Stimulated activated CD4-positive, alpha-beta T cell treated with anti-CD3 and anti-CD28 coated beads, Interleukin-4, amount 100 ng/mL, for 48 hours (primary cell): ENCODE data around the gene HK1.
"Not testable (repeated sequence)": the region's sequence is repeated elsewhere in the genome, so short reads cannot be mapped to it uniquely, and the experiment has no call there.

Source experiments
- DNase-seq, 2 donors: peaks; one replicate each; pipeline ENCODE4 v3.0.0-alpha.2; 2020; ENCODE audit warnings: low read depth in 2 of 2

The HK1 gene

DNA sequence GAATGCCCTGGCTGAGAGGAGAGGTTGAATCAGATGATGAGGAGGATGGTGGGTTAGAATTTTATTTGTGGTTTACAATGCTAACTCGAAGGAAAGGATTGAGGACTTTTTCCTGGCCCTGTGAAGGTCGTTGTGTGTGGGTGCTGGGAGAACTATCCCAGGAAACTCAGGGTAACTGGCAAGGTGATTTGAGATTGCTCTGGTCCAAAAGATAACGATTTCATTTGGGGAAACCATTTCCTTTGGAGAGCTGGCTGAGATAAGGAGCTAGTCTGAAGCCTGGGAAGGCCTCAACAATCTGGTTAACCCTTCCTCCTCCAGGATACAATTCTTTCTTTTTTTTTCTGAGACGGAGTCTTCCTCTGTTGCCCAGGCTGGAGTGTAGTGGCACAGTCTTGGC, 33.0 kb downstream of the HK1 start:
- DNase-seq, result no peak

DNA sequence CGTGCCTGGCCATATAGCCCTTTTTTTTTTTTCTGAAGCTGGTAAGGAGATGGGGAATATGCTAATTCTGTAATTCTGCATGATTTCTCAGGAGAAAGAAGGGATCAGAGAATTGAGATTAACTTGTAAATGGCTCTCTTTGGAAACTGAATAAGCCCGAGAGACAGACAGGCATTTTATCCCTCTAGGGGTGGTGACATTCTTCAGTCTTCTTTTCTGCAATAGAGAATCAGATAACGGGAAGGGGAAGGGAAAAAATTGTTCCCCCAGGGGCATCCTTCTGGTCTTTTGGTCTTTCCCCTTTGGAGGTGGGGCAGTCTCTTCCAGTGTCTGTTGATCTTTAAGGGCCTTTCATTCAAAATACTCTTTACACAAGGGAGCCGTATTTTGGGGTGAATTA, 34.2 kb downstream of the HK1 start:
- DNase-seq, result no peak

DNA sequence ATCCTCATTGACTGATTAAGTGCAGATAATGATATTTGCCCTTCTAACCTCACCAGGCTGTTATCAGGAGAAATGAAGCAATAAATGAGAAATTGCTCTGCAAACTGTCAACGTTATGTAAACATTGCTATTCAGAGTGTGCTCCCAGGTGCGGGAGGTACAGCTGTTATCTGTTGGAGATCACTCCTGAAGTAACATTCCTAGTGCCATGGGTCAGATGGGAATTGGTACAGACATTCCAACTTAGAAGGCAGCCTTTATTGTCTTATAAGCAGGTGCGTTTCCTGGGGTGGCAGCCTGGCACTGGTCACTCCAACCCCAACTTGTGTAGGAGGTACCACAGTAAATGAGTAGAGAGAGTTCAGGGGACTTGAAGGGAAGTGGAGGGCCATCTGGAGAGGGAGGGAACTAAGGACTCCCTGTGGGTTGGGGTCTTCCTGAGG, 36.8 kb downstream of the HK1 start:
- DNase-seq, result no peak

DNA sequence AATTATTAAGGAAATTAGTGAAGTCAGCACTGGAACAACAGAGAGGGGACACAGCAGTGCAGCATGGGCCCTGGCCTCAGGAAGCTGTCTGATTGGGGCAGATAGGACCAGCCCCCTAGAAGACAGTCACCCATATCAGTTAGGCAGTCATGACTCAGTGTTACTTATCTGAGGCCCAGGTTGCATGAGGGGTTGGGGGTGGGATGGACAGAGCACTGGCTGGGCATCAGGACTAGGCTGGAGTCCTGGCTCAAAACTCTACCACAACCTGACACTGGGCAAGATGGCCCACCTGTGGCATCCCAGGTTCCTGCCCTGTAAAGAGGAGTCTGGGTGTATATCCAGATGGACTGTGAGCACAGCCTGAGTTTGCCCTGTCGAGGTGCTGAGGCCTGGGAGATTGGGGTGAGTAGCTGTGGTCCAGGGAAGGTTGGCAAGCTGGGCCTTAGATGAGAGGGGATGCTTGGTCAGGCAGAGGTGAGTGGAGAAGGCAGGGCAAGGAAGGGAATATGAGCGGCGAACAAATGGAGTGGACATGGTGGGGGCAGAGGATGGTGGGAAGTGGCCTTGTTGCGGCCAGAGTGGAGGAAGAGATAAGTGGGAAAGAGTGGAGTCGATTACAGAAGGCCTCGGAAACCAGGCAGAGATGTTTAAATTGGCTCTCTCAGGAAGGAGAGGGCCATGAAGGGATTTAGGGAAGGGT, 37.5 kb downstream of the HK1 start:
- DNase-seq, result no peak

DNA sequence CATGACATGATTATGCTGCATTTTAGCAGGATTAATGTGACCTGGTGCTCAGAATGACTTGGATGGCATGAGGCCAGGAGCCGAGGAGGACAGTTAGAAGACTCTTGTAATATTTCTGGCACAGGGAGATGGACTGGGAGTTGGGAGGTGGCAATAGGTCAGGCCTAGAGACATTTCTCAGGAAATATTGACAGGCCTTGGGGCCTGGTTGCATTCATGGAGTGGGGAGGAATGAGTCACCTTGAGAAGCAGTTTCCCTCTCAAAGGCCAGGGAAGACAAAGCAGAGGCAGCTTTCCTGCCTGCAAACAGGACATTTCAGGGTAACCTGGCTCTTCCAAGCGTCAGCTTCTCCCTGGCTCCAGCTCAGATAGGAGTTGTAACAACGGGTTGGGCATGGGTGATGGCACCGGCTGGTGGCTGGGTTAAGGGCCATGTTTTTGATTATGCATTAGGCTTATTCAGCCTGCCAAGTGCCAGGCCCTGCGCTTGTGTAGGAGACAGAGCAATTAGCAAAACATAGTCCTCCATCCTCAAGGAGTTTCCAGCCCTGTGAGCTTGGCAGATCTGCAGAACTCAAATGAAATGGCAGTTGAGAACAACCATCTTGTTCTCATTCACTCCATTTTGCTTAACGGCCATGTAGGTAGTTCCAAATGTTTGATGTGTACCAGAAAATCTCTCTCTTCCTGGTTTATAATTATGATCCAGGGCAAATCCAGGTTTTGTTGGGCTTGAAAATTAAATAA, 38.2 kb downstream of the HK1 start:
- DNase-seq, result no peak

DNA sequence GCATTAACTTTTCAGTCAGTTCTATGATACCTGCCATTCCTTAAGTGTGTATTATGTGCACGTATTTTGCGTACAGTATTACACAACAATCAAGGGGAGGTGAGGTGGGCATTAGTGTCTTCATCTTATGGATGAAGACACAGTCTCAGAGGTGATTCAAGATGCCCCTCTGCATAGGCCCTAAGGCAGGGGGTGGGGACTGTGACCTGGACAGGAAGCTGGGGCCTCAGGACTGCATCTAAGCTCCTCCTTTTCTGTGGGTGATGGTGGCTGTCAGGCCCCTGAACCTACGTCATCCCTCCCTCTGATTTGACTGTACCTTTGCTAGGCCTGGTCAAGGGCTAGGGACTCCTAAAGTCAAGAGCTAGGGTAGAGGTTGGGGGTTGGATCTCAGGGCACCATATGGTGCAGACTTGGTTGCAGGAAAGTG, 38.9 kb downstream of the HK1 start:
- DNase-seq, result no peak

DNA sequence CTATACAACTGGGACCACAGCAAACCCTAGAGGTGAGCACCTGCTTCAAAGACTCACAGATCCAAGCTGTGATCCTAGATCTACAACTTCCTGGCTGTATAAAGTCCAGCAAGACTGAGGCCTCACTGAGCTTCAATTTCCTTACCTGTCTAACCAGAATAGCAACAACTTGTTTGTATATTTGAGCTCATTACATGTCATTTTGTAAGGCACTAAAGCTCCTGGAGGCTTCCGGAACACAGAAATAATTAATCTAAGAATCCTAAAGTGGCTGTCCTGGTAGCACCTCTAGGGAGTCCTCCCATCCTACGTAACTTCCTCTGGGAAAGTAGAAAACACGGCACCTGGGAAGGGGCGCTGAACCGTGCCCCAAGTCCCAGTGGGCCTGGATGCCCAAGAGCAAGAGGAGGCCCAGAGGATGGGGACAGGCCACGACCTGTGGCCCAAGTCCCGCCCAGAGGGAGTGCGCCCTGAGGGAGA, 39.4 kb downstream of the HK1 start:
- DNase-seq, result no peak

DNA sequence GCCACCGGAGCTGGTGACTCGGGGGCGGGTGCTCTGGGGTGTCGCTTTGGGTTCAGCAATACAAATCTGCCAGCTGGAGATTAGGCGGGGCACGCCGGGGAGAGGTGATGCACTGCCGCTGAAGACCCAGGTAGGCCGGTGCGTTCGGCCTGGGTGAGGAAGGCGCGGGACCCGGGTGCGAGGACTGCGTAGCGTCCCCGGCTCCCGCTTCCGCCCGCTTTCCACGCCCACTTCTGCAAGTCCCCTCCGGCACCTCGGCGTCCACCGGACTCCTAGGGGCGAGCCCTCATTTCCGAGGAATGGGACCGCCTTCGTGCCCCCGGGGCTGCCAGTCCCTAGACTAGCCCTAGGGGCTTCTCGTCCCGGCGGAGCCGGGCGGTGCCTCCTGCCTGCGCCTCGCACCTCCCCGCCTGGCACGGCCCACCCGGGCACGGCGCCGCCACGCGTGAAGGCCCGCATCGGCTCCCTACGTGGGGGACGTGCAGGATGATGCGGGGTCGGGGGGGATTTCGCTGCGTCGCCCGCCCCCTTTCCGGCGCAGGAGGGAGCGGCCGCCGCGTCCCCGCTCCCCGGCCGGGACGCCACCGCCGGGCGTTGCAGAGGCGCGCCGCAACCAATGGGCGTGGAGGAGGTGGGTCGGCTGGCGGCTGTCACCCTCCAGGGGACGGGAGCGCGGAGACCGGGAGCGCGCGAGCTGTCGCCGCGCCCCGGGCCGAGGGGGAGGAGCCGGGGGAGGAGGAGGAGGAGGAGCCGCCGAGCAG, 40.0 kb downstream of the HK1 start:
- peak; percentile 84 to 92 for DNase-seq

DNA sequence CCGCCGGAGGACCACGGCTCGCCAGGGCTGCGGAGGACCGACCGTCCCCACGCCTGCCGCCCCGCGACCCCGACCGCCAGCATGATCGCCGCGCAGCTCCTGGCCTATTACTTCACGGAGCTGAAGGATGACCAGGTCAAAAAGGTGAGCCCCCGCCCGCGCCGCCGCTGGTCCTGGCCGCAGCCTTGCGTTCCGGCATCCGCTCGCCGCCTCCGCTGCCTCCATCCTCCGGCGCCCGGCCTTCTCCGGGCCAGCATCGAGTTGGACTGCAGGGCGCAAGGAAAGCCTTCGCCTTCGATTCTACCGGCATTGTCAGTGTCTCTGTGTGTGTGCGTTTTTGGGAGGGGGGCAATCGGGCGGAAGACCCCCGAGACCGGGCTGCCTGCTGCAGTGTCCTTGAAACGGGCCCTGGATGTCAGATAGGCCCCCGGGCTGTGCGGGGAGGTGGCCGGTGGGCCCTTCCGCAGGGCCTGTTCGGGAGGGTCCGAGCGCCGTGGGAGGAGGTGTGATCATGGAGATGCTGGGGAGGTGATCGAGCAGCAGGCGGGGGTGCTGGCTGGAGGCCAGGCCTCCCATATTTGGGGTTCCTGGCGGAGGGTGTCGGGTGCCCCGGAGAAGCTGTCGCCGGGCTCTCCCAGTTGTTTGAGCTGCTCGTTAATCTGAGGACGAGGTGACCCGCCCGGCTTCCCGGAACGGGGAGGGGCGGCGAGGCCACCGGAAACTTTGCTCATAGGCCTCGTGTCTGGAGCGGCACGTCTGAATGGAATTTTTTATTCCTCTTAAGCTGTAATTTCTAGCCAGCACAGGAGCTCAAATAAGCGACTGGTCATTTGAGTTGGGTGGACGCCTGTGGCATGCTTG, 40.8 kb downstream of the HK1 start:
- DNase-seq, result peak; percentile 64 to 79

DNA sequence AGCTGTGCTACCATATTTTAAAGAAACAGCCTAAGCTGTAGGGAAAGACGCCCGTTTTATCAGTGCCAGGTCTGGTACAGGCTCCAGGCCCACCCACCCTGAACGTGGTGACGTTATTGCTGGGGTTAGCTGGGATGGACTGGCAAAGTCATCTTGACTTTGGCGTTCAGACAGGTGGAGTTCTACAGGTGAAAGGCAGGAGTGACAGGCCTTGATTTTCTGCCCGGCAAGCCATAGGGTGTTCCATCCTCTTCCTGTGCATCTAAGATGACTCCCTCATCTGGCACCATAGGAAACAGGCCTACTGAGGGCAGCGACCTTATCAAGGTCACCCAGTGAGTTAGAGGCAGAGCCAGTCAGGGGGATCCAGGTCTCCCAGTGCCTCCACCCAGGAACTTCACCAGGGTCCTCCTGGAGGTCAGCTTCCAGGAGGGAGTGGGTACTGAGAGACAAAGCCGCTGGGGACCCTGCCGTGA, 41.6 kb downstream of the HK1 start:
- no peak for DNase-seq

DNA sequence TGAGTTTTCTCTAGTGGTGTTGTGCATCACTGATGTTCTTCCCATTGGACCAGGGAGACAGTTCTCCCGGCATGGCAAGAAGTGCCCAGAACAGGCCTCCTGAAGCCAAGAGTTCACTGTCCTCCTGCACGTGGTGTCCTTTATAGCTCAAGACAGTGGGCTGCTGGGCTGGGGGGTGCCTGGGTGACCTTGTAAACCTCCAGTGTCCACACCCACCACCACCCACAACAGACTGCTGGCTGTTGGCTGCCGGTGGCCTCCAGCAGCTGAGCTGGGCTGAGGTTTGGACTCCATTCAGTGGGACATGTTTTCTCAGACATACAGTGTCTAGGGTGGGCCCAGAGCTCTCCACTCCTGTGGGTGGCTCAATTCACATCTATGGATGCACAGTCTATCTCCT, 42.2 kb downstream of the HK1 start:
- no peak for DNase-seq

DNA sequence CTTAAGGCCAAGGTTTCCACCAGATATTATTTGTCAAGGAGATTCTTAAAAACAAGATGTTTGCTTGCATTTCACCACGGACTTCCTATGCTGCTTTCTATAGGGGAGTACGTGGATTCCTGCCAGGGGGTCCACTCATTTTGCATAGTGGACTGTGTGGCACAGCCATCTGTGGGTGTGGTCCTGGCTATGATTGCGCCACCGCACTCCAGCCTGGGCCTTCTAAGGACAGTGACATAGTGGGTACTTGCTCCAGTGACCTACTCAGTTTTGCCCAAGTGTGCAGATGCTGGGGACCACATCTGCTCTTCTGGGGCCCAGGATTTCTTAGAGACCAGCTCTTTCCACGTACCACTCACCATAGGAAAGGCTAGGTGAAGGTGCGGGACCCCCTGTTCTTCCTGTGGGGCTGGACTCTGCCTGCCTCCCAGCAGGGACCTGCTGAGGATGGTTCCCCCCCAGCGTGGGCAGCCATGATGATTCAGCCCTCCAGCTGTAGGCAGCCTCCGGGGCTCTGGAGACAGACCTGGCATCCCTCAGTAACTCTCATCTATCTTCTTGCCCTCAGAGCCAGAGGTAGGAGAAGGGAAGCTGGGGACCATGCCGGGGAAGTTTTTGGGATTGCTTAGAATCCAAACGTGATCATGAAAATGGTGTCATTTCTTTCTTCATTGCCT, 42.9 kb downstream of the HK1 start:
- no peak for DNase-seq

DNA sequence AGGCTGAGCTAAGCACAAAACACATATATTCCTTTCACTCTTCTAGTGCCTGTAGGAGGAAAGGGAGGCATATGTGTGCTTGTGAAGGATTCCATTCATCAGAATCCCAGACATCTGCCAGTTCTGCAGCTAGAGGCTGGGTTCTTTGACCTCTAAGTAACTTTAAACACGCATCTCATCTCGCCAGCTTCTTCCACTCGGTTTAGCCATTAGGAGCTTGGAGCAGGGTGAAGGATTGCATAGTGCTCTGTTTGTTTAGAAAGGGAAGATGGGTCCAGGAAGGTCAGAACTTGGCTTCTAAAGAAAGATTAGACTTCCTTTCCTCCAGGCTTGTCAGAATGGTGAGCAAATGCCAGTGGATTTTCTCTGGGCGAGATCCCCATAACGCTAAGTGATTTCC, 43.6 kb downstream of the HK1 start:
- no peak for DNase-seq

DNA sequence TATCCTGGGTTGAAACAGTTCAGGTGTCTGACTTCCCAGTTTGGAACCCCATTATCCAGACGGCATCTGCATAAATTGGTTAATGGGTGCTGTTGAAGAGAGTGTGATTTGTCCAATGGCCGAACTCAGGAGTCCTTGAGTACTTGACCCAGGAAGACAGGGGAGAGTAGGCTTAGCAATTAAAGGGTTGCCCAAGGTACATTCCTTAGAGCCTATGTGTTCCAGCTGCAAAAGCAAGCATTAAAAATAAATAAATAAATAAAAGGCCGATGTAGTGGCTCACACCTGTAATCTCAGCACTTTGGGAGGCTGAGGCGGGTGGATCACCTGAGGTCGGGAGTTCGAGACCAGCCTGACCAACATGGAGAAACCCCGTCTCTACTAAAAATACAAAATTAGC, 44.0 kb downstream of the HK1 start:
- DNase-seq, result not testable (repeated sequence)

DNA sequence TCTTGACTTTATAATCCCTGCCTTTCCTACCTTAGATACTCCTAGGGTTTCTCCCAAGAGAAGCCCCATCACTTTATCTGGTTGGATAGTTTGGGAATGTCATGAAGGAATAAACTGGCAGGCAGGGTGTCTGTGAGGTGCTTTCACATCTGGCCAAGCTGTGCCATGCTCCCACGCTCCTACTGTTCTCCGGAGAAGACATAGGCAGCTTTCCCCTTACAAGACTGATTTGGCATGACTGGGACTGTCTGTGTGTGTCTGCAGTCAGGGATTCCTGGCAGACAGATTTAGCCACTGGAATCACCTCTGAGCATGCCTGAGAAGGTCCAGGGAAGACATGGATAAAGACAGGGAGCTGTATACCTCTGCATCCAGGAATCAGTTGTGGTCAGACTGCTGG, 45.3 kb downstream of the HK1 start:
- no peak for DNase-seq

DNA sequence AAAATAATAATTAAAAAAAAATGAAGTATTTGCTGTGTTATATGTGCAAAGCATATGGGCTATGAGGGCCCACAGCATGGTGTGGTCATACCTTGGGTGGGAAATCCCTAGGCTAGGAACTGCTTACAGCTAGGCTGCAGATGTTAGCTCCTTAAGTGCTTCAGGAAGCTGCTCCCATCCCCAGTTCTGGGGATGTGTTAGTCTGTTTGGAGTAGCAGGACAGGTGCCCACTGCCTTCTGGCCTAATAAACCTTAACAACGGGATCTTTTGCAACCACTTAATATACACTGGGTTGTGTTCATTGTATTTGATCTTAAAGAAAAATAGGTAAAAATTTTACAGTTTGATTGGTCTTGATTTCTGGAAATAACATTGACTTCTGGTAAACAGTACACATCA, 46.3 kb downstream of the HK1 start:
- no peak for DNase-seq

DNA sequence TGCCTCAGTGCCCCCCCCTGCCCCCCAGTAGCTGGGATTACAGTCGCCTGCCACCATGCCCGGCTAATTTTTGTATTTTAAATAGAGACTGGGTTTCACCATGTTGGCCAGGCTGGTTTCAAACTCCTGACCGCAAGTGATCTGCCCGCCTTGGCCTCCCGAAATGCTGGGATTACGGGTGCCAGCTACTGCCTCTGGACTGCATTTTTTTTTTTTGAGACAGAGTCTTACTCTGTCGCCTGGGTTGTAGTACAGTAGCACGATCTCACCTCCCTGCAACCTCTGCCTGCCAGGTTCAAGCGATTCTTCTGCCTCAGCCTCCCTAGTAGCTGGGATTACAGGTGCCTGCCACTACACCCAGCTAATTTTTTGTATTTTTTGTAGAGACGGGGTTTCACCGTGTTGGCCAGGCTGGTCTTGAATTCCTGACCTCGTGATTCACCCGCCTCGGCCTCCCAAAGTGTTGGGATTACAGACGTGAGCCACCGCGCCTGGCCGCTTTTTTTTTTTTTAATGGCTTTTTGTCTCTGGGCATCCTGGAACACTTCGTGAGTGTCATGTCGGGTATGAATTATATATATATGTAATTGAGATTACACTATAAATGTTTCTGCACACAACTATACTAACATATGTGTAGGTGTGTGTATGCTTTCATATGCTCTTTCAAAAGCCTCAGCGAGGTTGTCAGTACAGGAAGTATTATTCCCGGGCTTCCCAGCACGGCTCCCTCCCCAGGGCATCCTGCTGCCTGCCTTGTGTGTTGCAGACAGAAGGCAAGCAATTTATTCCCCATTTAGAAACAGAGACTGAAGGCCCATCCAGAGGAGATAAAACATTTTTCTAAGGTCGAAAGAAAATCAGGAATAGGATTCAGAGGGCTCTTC, 47.6 kb downstream of the HK1 start:
- DNase-seq, result not testable (repeated sequence)

DNA sequence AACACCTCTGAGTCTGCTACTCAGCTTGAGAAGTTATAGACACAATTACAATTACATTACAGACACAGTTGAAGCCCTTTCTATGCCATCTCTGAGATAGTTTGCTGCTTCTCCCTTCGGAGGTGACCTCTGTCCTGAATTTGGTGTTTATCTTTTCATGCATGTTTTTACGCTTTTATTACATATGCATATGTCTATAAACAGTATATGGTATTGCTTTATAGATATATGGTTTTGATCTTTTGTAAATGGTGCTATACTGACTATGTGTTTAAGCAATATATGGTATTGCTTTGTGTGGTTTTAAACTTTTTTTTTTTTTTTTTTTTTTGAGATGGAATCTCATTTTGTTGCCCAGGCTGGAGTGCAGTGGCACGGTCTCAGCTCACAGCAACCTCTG, 48.4 kb downstream of the HK1 start:
- DNase-seq, result no peak

DNA sequence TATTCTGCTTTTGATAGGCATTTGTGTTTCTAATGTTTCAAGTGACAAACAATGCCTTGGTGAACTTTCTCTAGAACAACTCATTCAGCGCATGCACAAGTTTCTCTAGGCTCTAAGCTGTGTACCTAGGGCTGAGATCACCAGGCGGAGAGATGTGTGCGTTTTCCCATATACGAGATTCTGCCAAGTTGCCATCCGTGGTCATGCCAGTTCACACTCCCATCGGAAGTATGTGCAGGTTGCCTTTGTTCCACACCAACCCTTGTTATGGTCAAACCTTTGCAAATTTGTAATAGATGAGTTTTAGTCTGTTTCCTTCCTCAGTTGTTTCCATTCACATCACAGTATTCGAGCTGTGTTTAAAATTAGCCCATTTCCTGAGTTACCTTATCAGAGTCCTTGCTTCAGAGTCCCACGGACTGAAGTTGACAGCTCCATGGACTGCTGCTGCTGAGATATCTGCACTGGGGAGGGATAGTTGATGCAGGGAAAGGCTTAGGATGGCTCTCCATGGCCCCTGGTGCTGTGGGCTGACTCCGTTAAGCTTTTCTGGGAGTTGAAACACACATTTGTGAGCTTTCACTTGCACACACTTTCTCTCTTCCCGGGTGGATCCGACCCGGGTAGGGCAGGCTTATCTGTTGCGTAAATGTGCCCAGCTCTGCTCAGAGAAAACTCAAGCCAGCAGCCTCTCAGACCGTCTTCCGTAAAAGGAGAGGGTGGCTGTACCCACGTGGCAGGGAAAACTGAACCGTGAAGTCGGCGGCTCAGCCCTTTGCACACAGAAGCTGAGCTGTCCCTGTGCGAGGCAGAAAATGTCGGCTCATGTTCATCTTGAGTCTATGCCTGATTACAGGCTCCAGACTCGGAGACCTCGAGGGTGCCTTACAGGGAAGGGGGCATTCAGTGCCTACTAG, 49.4 kb downstream of the HK1 start:
- DNase-seq, result no peak
